Cardiac fibroblast (primary cell): ENCODE data around the gene MDM2.
"Not testable (repeated sequence)": the region's sequence is repeated elsewhere in the genome, so short reads cannot be mapped to it uniquely, and the experiment has no call there.

Source experiments
- DNase-seq, 2 donors: peaks; one replicate each; pipeline versions ENCODE4 v3.0.0 to v3.0.0-alpha.2; 2010; ENCODE audit warnings: low read depth in 2 of 2
- H3K4me3 ChIP-seq, 2 donors: replicated peaks in 1 of 2; 1 replicate in 1 of 2; 2 replicates in 1 of 2; pipeline ENCODE4 v1.5.1; 2011; ENCODE audit warnings: low read depth in 2 of 2, low read length in 2 of 2, mild to moderate bottlenecking in 2 of 2, moderate library complexity in 1 of 2
- CTCF ChIP-seq: IDR thresholded peaks from one replicate; pipeline ENCODE4 v1.5.1; 2011; ENCODE audit warnings: low read depth, mild to moderate bottlenecking, low read length, inconsistent platforms

Gene MDM2

GRCh38 chr12:68796399-68796798 is 11.6 kb upstream of the MDM2 start:
- no peak for DNase-seq
- TF ChIP-seq CTCF: no peak
- H3K4me3 ChIP-seq: no peak overlapping the region

- no peak overlapping the region for H3K4me3 ChIP-seq
- no peak for DNase-seq
- TF ChIP-seq CTCF: no peak
These were observed 9.1 kb upstream of the MDM2 start for GRCh38 chr12:68798882-68799234.

- H3K4me3 ChIP-seq: no peak overlapping the region
- TF ChIP-seq CTCF: no peak
- no peak for DNase-seq
These were observed 7.7 kb upstream of the MDM2 start for GRCh38 chr12:68800294-68800693.

GRCh38 chr12:68801124-68801523 is 6.9 kb upstream of the MDM2 start:
- DNase-seq, H3K4me3 ChIP-seq: not testable (repeated sequence)

- H3K4me3 ChIP-seq, DNase-seq: not testable (repeated sequence)
These were observed 5.6 kb upstream of the MDM2 start for GRCh38 chr12:68802372-68802745.

- not testable (repeated sequence) for DNase-seq, H3K4me3 ChIP-seq
These were observed 4.9 kb upstream of the MDM2 start for GRCh38 chr12:68802911-68803651.

GRCh38 chr12:68803948-68804656 is 3.9 kb upstream of the MDM2 start:
- no peak for DNase-seq
- no peak for TF ChIP-seq CTCF
- H3K4me3 ChIP-seq: no peak overlapping the region

- DNase-seq: no peak
- H3K4me3 ChIP-seq: no peak overlapping the region
- TF ChIP-seq CTCF: no peak
These were observed 3.1 kb upstream of the MDM2 start for GRCh38 chr12:68804657-68805591.
